ENCODE measurements around the gene SBDS. TPM values are rescaled to one million over a fixed set of nuclear protein-coding genes. Genes with fewer than 3 reads are reported as not detected.
"Not testable (repeated sequence)": the region's sequence is repeated elsewhere in the genome, so short reads cannot be mapped to it uniquely, and the experiment has no call there.

Gene SBDS
- 101 and 104 TPM in 2 replicates for total RNA-seq
- long read RNA-seq, transcript SBDS-201 (5 exons, 1,631 nt), result major isoform, 771 of 812 reads
- long read RNA-seq, partial matches to known transcripts, result 18 of 812 reads
- long read RNA-seq, other reads (novel, unspliced or antisense), result 23 of 812 reads

GRCh38 chr7:66995050-66995776, at the start of gene SBDS:
Gene SBDS, minus strand, starts transcription at chr7:66995586. Its CDS starts 169 bp downstream, at chr7:66995417.
- H3K9me3 Mint-ChIP-seq (ENCODE audit: unreplicated experiment); H3K27me3 Mint-ChIP-seq (ENCODE audit: unreplicated experiment): not testable (repeated sequence)
- Mint-ChIP-seq H3K36me3 (ENCODE audit: unreplicated experiment) (peaks cover 21% of the 10 kb centered on the region), H3K4me1 (ENCODE audit: unreplicated experiment) (peaks cover 16% of the 10 kb centered on the region), H3K27ac (ENCODE audit: unreplicated experiment) (peak within 1 kb of the TSS; percentile 99), H3K4me3 (ENCODE audit: unreplicated experiment) (peak within 1 kb of the TSS; percentile 100)
- DNase-seq (ENCODE audit: extremely low spot score, unreplicated experiment), result peak; percentile 97

- H3K36me3 Mint-ChIP-seq (ENCODE audit: unreplicated experiment); H3K27me3 Mint-ChIP-seq (ENCODE audit: unreplicated experiment); DNase-seq (ENCODE audit: extremely low spot score, unreplicated experiment); H3K4me3 Mint-ChIP-seq (ENCODE audit: unreplicated experiment); H3K9me3 Mint-ChIP-seq (ENCODE audit: unreplicated experiment): not testable (repeated sequence)
- Mint-ChIP-seq H3K27ac (ENCODE audit: unreplicated experiment) (peak overlapping the region; percentile 66), H3K4me1 (ENCODE audit: unreplicated experiment) (peaks cover 18% of the 10 kb centered on the region)
These were observed 48.2 kb upstream of the SBDS start for GRCh38 chr7:67043559-67043930.

GRCh38 chr7:67042781-67043558, 47.6 kb upstream of the SBDS start:
- DNase-seq (ENCODE audit: extremely low spot score, unreplicated experiment); H3K36me3 Mint-ChIP-seq (ENCODE audit: unreplicated experiment); H3K27me3 Mint-ChIP-seq (ENCODE audit: unreplicated experiment); H3K4me3 Mint-ChIP-seq (ENCODE audit: unreplicated experiment); H3K9me3 Mint-ChIP-seq (ENCODE audit: unreplicated experiment): not testable (repeated sequence)
- Mint-ChIP-seq H3K4me1 (ENCODE audit: unreplicated experiment) (peaks cover 18% of the 10 kb centered on the region), H3K27ac (ENCODE audit: unreplicated experiment) (peak overlapping the region; percentile 66)

- H3K27ac Mint-ChIP-seq (ENCODE audit: unreplicated experiment); H3K36me3 Mint-ChIP-seq (ENCODE audit: unreplicated experiment); H3K27me3 Mint-ChIP-seq (ENCODE audit: unreplicated experiment); H3K4me3 Mint-ChIP-seq (ENCODE audit: unreplicated experiment); DNase-seq (ENCODE audit: extremely low spot score, unreplicated experiment); H3K9me3 Mint-ChIP-seq (ENCODE audit: unreplicated experiment): not testable (repeated sequence)
- peak; percentile 60 for TF ChIP-seq CTCF (IDR thresholded peaks at IDR 0.05)
- peaks cover 20% of the 10 kb centered on the region for H3K4me1 Mint-ChIP-seq (ENCODE audit: unreplicated experiment)
These were observed 45.4 kb upstream of the SBDS start for GRCh38 chr7:67040832-67041231.

- H3K4me3 Mint-ChIP-seq (ENCODE audit: unreplicated experiment); DNase-seq (ENCODE audit: extremely low spot score, unreplicated experiment); H3K9me3 Mint-ChIP-seq (ENCODE audit: unreplicated experiment); H3K27ac Mint-ChIP-seq (ENCODE audit: unreplicated experiment); H3K4me1 Mint-ChIP-seq (ENCODE audit: unreplicated experiment); H3K27me3 Mint-ChIP-seq (ENCODE audit: unreplicated experiment): not testable (repeated sequence)
- H3K36me3 Mint-ChIP-seq (ENCODE audit: unreplicated experiment), result peaks cover 15% of the 10 kb centered on the region
These were observed 41.3 kb upstream of the SBDS start for GRCh38 chr7:67036432-67037395.

- Mint-ChIP-seq H3K27me3 (ENCODE audit: unreplicated experiment) (no peaks in the 10 kb centered on the region), H3K4me3 (ENCODE audit: unreplicated experiment) (no peak overlapping the region), H3K9me3 (ENCODE audit: unreplicated experiment) (peaks cover 3% of the 10 kb centered on the region), H3K4me1 (ENCODE audit: unreplicated experiment) (peaks cover 2% of the 10 kb centered on the region), H3K27ac (ENCODE audit: unreplicated experiment) (no peak overlapping the region), H3K36me3 (ENCODE audit: unreplicated experiment) (peaks cover 23% of the 10 kb centered on the region)
- no peak for TF ChIP-seq CTCF (IDR thresholded peaks at IDR 0.05)
- peak; percentile 54 for DNase-seq (ENCODE audit: extremely low spot score, unreplicated experiment)
These were observed 37.9 kb upstream of the SBDS start for GRCh38 chr7:67033251-67033650.

GRCh38 chr7:67031685-67032084, 36.3 kb upstream of the SBDS start:
- DNase-seq (ENCODE audit: extremely low spot score, unreplicated experiment); H3K4me1 Mint-ChIP-seq (ENCODE audit: unreplicated experiment); H3K9me3 Mint-ChIP-seq (ENCODE audit: unreplicated experiment); H3K4me3 Mint-ChIP-seq (ENCODE audit: unreplicated experiment); H3K27ac Mint-ChIP-seq (ENCODE audit: unreplicated experiment); H3K27me3 Mint-ChIP-seq (ENCODE audit: unreplicated experiment): not testable (repeated sequence)
- H3K36me3 Mint-ChIP-seq (ENCODE audit: unreplicated experiment), result peaks cover 27% of the 10 kb centered on the region

GRCh38 chr7:67025459-67025858, 30.1 kb upstream of the SBDS start:
- not testable (repeated sequence) for DNase-seq (ENCODE audit: extremely low spot score, unreplicated experiment); H3K27me3 Mint-ChIP-seq (ENCODE audit: unreplicated experiment); H3K9me3 Mint-ChIP-seq (ENCODE audit: unreplicated experiment); H3K4me3 Mint-ChIP-seq (ENCODE audit: unreplicated experiment)
- H3K27ac Mint-ChIP-seq (ENCODE audit: unreplicated experiment), result peak overlapping the region; percentile 77
- H3K36me3 Mint-ChIP-seq (ENCODE audit: unreplicated experiment), result peaks cover 27% of the 10 kb centered on the region
- H3K4me1 Mint-ChIP-seq (ENCODE audit: unreplicated experiment), result peaks cover 11% of the 10 kb centered on the region
